Hepatocyte (in vitro differentiated cells): Measurements from ENCODE around the gene BRD4.

ENCODE experiments used
- EZH2 ChIP-seq: fragments of 200-600 bp; sonication (generic); IDR thresholded peaks from 2 replicates; pipeline ENCODE4 v1.6.1; 2016; ENCODE audit warnings: antibody characterized with exemption, mild to moderate bottlenecking, borderline replicate concordance
- EZH2phosphoT487 ChIP-seq: fragments of 200-600 bp; sonication (generic); IDR thresholded peaks from one replicate; pipeline ENCODE4 v1.6.1; 2018; ENCODE audit warnings: antibody characterized with exemption, mild to moderate bottlenecking, low read depth, moderate library complexity; ENCODE audit not compliant: unreplicated experiment, severe bottlenecking
- TF ChIP-seq, protein P1 (sequence below): fragments of 200-600 bp; sonication (generic); IDR thresholded peaks from 2 replicates; pipeline ENCODE4 v1.5.1; 2016; ENCODE audit warnings: antibody characterized with exemption, mild to moderate bottlenecking; ENCODE audit not compliant: poor library complexity

DNA sequence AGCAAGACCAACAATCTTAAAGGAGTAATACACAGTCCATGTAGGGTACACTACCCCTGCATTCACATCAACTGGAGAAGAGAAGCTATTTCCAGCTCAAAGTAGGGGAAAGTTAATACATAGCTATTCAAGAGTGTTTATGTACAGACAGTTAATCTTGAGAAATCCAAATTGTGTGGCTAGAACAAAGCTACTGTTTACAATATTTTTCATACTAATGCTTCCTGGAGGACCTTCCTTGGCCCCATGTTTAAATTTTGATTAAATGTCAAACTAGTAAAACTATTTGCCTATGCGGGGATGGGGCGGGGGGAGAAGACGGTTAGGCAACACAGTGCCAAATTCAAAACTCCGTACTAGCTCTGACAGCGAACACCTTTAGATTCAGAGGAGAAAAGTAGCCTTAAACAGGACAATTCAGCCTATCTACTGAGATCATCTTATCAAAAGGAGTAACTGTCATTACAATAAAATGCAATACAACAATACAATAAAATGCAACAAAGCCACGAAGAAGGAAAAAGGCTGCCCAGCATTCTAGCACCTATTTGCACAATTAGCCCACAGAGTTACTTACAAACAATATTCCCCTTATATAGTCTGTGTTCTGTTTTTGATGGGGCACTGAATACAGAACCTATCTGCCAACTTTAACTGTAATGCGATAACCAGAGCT is 29.1 kb downstream of the BRD4 start:
- TF ChIP-seq, protein P1, sequence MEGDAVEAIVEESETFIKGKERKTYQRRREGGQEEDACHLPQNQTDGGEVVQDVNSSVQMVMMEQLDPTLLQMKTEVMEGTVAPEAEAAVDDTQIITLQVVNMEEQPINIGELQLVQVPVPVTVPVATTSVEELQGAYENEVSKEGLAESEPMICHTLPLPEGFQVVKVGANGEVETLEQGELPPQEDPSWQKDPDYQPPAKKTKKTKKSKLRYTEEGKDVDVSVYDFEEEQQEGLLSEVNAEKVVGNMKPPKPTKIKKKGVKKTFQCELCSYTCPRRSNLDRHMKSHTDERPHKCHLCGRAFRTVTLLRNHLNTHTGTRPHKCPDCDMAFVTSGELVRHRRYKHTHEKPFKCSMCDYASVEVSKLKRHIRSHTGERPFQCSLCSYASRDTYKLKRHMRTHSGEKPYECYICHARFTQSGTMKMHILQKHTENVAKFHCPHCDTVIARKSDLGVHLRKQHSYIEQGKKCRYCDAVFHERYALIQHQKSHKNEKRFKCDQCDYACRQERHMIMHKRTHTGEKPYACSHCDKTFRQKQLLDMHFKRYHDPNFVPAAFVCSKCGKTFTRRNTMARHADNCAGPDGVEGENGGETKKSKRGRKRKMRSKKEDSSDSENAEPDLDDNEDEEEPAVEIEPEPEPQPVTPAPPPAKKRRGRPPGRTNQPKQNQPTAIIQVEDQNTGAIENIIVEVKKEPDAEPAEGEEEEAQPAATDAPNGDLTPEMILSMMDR, result no peak
- TF ChIP-seq EZH2 (no peak), EZH2phosphoT487 (no peak)
